Neural progenitor cell (in vitro differentiated cells): ENCODE results near the gene GAL3ST3. TPM values are rescaled to one million over a fixed set of nuclear protein-coding genes. Genes with fewer than 3 reads are reported as not detected.

Experiments used
- DNase-seq: peaks from one replicate; pipeline ENCODE4 v3.0.0-alpha.2; 2016; ENCODE audit warnings: low spot score
- H2AFZ ChIP-seq: fragments of 200-600 bp; sonication (generic); replicated peaks from 2 replicates; pipeline ENCODE4 v1.6.1; 2016; ENCODE audit warnings: antibody characterized with exemption
- H3F3A ChIP-seq: fragments of 200-600 bp; sonication (generic); 2 replicates; pipeline ENCODE4 v1.6.1; 2016; ENCODE audit warnings: antibody characterized with exemption, low read depth
- H3K27ac ChIP-seq: fragments of 200-600 bp; sonication (generic); 2 replicates; pipeline ENCODE4 v1.5.1; 2016; ENCODE audit warnings: mild to moderate bottlenecking
- H3K27me3 ChIP-seq: fragments of 200-600 bp; sonication (generic); 2 replicates; pipeline ENCODE4 v1.6.1; 2016; ENCODE audit warnings: mild to moderate bottlenecking, moderate library complexity
- H3K36me3 ChIP-seq: fragments of 200-600 bp; sonication (generic); 2 replicates; pipeline ENCODE4 v1.5.1; 2016
- H3K4me1 ChIP-seq: fragments of 200-600 bp; sonication (generic); 2 replicates; pipeline ENCODE4 v1.6.1; 2016; ENCODE audit warnings: mixed run types
- H3K4me2 ChIP-seq: fragments of 200-600 bp; sonication (generic); 2 replicates; pipeline ENCODE4 v1.6.1; 2016
- H3K4me3 ChIP-seq: fragments of 200-600 bp; sonication (generic); 2 replicates; pipeline ENCODE4 v1.5.1; 2016
- H3K79me2 ChIP-seq: fragments of 200-600 bp; sonication (generic); 2 replicates; pipeline ENCODE4 v1.6.1; 2016; ENCODE audit warnings: low read depth
- H3K9ac ChIP-seq: fragments of 200-600 bp; sonication (generic); 2 replicates; pipeline ENCODE4 v1.6.1; 2016
- H3K9me3 ChIP-seq: fragments of 200-600 bp; sonication (generic); 2 replicates; pipeline ENCODE4 v1.5.1; 2016; ENCODE audit warnings: low read depth
- H4K20me1 ChIP-seq: fragments of 200-600 bp; sonication (generic); 2 replicates; pipeline ENCODE4 v1.6.1; 2016; ENCODE audit warnings: low read depth
- H3K27ac Mint-ChIP-seq: 3 replicates; pipeline ENCODE4 v1.8.0; 2021; ENCODE audit warnings: mixed read lengths
- H3K27me3 Mint-ChIP-seq: 2 replicates; pipeline ENCODE4 v1.8.0; 2022; ENCODE audit warnings: low read depth, mild to moderate bottlenecking, inconsistent platforms, moderate library complexity, mixed read lengths; ENCODE audit not compliant: insufficient read depth
- H3K36me3 Mint-ChIP-seq: 3 replicates; pipeline ENCODE4 v1.8.0; 2021; ENCODE audit warnings: mixed read lengths
- H3K4me1 Mint-ChIP-seq: 3 replicates; pipeline ENCODE4 v1.8.0; 2021; ENCODE audit warnings: mixed read lengths
- H3K4me3 Mint-ChIP-seq: 3 replicates; pipeline ENCODE4 v1.8.0; 2021; ENCODE audit warnings: mild to moderate bottlenecking, moderate library complexity, mixed read lengths
- H3K9me3 Mint-ChIP-seq: 3 replicates; pipeline ENCODE4 v1.8.0; 2020; ENCODE audit warnings: mixed read lengths
- CTCF ChIP-seq: fragments of 200-600 bp; sonication (generic); IDR thresholded peaks from 2 replicates; pipeline ENCODE4 v1.5.1; 2017; ENCODE audit warnings: antibody characterized with exemption, mild to moderate bottlenecking
- EZH2 ChIP-seq: fragments of 200-600 bp; sonication (generic); IDR thresholded peaks from 2 replicates; pipeline ENCODE4 v1.6.1; 2017; ENCODE audit warnings: antibody characterized with exemption, mild to moderate bottlenecking, moderate library complexity
- EZH2phosphoT487 ChIP-seq: fragments of 200-600 bp; sonication (generic); IDR thresholded peaks from 2 replicates; pipeline ENCODE4 v1.6.1; 2017; ENCODE audit warnings: antibody characterized with exemption
- total RNA-seq: library from RNA; depleted of rRNA; stranded (reverse); fragments of >200 nt; gene quantifications from 2 replicates; pipeline ENCODE4 v1.2.3, GENCODE V29; 2015; ENCODE audit warnings: low replicate concordance

The GAL3ST3 gene
- total RNA-seq, 1 donor from 2014 or later = 8.5 TPM

- H2AFZ ChIP-seq = no peak overlapping the region
- H3K27ac Mint-ChIP-seq = no peak overlapping the region
- no peaks in the 10 kb centered on the region for H3F3A ChIP-seq
- no peak overlapping the region for H3K4me2 ChIP-seq
- no peaks in the 10 kb centered on the region for H3K27me3 Mint-ChIP-seq
- TF ChIP-seq EZH2 (no peak), CTCF (no peak), EZH2phosphoT487 (no peak)
- H4K20me1 ChIP-seq = peaks cover 6% of the 10 kb centered on the region
- no peaks in the 10 kb centered on the region for H3K27me3 ChIP-seq
- no peak overlapping the region for H3K27ac ChIP-seq
- no peaks in the 10 kb centered on the region for H3K79me2 ChIP-seq
- H3K4me3 Mint-ChIP-seq = no peak overlapping the region
- no peak overlapping the region for H3K9ac ChIP-seq
- no peaks in the 10 kb centered on the region for H3K4me1 ChIP-seq
- H3K9me3 ChIP-seq = no peaks in the 10 kb centered on the region
- peaks cover 15% of the 10 kb centered on the region for H3K4me1 Mint-ChIP-seq
- H3K4me3 ChIP-seq = no peak overlapping the region
- no peaks in the 10 kb centered on the region for H3K9me3 Mint-ChIP-seq
- H3K36me3 ChIP-seq = no peaks in the 10 kb centered on the region
- H3K36me3 Mint-ChIP-seq = no peaks in the 10 kb centered on the region
- DNase-seq = no peak
These were observed 34.8 kb upstream of the GAL3ST3 start for GRCh38 chr11:66083767-66084166.

- Mint-ChIP-seq H3K27me3 (no peaks in the 10 kb centered on the region), H3K9me3 (no peaks in the 10 kb centered on the region), H3K4me1 (peaks cover 15% of the 10 kb centered on the region), H3K36me3 (no peaks in the 10 kb centered on the region), H3K27ac (no peak overlapping the region), H3K4me3 (no peak overlapping the region)
- no peaks in the 10 kb centered on the region for H3K27me3 ChIP-seq
- H3K27ac ChIP-seq = no peak overlapping the region
- H3K4me3 ChIP-seq = no peak overlapping the region
- H3K79me2 ChIP-seq = no peaks in the 10 kb centered on the region
- H3K9me3 ChIP-seq = no peaks in the 10 kb centered on the region
- TF ChIP-seq EZH2phosphoT487 (no peak), CTCF (no peak)
- H3F3A ChIP-seq = no peaks in the 10 kb centered on the region
- H3K9ac ChIP-seq = no peak overlapping the region
- peaks cover 6% of the 10 kb centered on the region for H4K20me1 ChIP-seq
- no peak for DNase-seq
- no peaks in the 10 kb centered on the region for H3K4me1 ChIP-seq
- no peaks in the 10 kb centered on the region for H3K36me3 ChIP-seq
- H3K4me2 ChIP-seq = no peak overlapping the region
- H2AFZ ChIP-seq = no peak overlapping the region
These were observed 34.2 kb upstream of the GAL3ST3 start for GRCh38 chr11:66082946-66083698.

GRCh38 chr11:66081505-66081904, 32.5 kb upstream of the GAL3ST3 start:
- Histone ChIP-seq H4K20me1 (no peaks in the 10 kb centered on the region), H3K27me3 (no peaks in the 10 kb centered on the region), H3K4me3 (no peak overlapping the region), H3F3A (no peaks in the 10 kb centered on the region), H3K79me2 (no peaks in the 10 kb centered on the region), H3K4me2 (no peak overlapping the region), H3K9me3 (no peaks in the 10 kb centered on the region), H3K36me3 (no peaks in the 10 kb centered on the region), H3K4me1 (no peaks in the 10 kb centered on the region), H2AFZ (no peak overlapping the region), H3K27ac (no peak overlapping the region), H3K9ac (no peak overlapping the region)
- peaks cover 1% of the 10 kb centered on the region for H3K36me3 Mint-ChIP-seq
- no peak overlapping the region for H3K4me3 Mint-ChIP-seq
- no peaks in the 10 kb centered on the region for H3K27me3 Mint-ChIP-seq
- peaks cover 8% of the 10 kb centered on the region for H3K4me1 Mint-ChIP-seq
- H3K9me3 Mint-ChIP-seq = no peaks in the 10 kb centered on the region
- no peak overlapping the region for H3K27ac Mint-ChIP-seq
- DNase-seq = no peak
- no peak for TF ChIP-seq CTCF
- no peak for TF ChIP-seq EZH2
- TF ChIP-seq EZH2phosphoT487 = no peak
